Transverse colon (tissue), 4 donors: ENCODE measurements around the gene ALPG. TPM values are rescaled to one million over a fixed set of nuclear protein-coding genes. Genes with fewer than 3 reads are reported as not detected.

ENCODE experiments used
- DNase-seq: peaks from one replicate; pipeline ENCODE4 v3.0.0-alpha.2; 2019
- H3K27ac ChIP-seq, 4 donors: fragments of 200-600 bp; sonication (generic); 2 replicates each; pipeline ENCODE4 v1.5.1; 2016 to 2018; ENCODE audit warnings: inconsistent platforms in 4 of 4
- H3K27me3 ChIP-seq: fragments of 200-600 bp; sonication (generic); 2 replicates; pipeline ENCODE4 v1.5.1; 2017; ENCODE audit warnings: inconsistent platforms
- H3K36me3 ChIP-seq, 4 donors: fragments of 200-600 bp; sonication (generic); 2 replicates each; pipeline ENCODE4 v1.5.1; 2017 to 2019; ENCODE audit warnings: inconsistent platforms in 4 of 4
- H3K4me1 ChIP-seq, 4 donors: fragments of 200-600 bp; sonication (generic); 2 replicates each; pipeline ENCODE4 v1.5.1; 2017 to 2020; ENCODE audit warnings: inconsistent platforms in 4 of 4
- H3K4me3 ChIP-seq, 4 donors: fragments of 200-600 bp; sonication (generic); 1 replicate in 1 of 4; 2 replicates in 3 of 4; pipeline versions ENCODE4 v1.5.1 to v1.6.1; 2017 to 2019; ENCODE audit warnings: inconsistent platforms in 4 of 4
- H3K9me3 ChIP-seq, 2 donors: fragments of 200-600 bp; sonication (generic); 2 replicates each; pipeline ENCODE4 v1.5.1; 2017 to 2019; ENCODE audit warnings: inconsistent platforms in 2 of 2
- EP300 ChIP-seq: sonication (generic); formaldehyde crosslinking; IDR thresholded peaks from one replicate; pipeline ENCODE4 v1.6.1; 2017; ENCODE audit warnings: antibody characterized with exemption, low read depth
- POLR2A ChIP-seq: fragments of 450-650 bp; IDR thresholded peaks from one replicate; pipeline ENCODE4 v1.6.1; 2016; ENCODE audit warnings: antibody characterized with exemption, mild to moderate bottlenecking, moderate library complexity
- POLR2AphosphoS5 ChIP-seq, 3 donors: sonication (generic); formaldehyde crosslinking; IDR thresholded peaks; one replicate each; pipeline ENCODE4 v1.6.1; 2016; ENCODE audit warnings: antibody characterized with exemption in 3 of 3
- WGBS, 2 donors: methylation state at CpG; one replicate each; pipeline ENCODE4 v1.1.5; 2018; ENCODE audit warnings: low coverage in 1 of 2; 5-methylcytosine and 5-hydroxymethylcytosine counted together
- in situ Hi-C, 4 donors: fragments of 200-750 bp; cut with MboI; loops; one replicate each; pipeline versions ENCODE4 v1.15.0 to v1.15.1; 2017; ENCODE audit warnings: low sequenced_read_pairs in 3 of 4, low pct_ligation_motif_present in 1 of 4, low pct_unique_long_range_greater_than_20kb in 1 of 4
- intact Hi-C: fragments of 100-400 bp; cut with DNase I; formaldehyde crosslinking; loops from one replicate; pipeline ENCODE4 v1.15.1; 2023; ENCODE audit warnings: low total_unique reads
- total RNA-seq, 4 donors: library from RNA; depleted of rRNA; stranded (reverse); fragments of >200 nt; gene quantifications; one replicate each; pipeline ENCODE4 v1.1.0, GENCODE V29; 2016
- TF ChIP-seq, protein P1 (sequence below), 5 experiments: fragments of 200-600 bp in 3 of 5; fragments of 450-650 bp in 2 of 5; sonication (generic) in 3 of 5; IDR thresholded peaks; 1 replicate in 2 of 5; 2 replicates in 3 of 5; pipeline ENCODE4 v1.5.1; 2016 to 2017; ENCODE audit warnings: antibody characterized with exemption in 5 of 5, inconsistent platforms in 3 of 5, mild to moderate bottlenecking in 2 of 5, moderate library complexity in 1 of 5

The ALPG gene
- total RNA-seq, 4 donors from 2014 or later = not detected

DNA sequence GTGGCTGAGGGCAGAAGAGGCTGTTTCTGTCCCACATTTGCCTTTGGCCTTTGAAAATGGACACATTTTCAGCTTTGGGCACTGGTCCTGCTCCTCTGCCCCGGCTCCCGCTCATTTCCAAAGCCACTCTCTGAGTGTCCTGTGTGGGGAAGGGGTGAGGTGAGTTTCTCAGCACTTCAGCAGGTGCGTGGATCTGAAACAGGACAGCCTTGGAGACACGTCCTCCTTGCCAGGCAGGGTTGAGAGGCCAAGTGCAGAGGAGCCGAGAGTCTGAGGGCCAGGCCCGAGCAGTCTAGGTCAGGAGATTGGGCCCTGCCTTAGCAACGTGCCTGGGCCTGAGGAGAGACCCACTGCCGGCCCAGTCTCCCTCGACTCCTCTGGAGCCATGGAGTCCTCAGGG, 27.4 kb downstream of the ALPG start:
- no peak for DNase-seq
- intact Hi-C loops = no loop called here
- Histone ChIP-seq H3K4me1 (no peaks in the 10 kb centered on the region), H3K9me3 (no peaks in the 10 kb centered on the region), H3K4me3 (no peak overlapping the region), H3K36me3 (no peaks in the 10 kb centered on the region), H3K27me3 (peaks cover 4% of the 10 kb centered on the region), H3K27ac (no peak overlapping the region)
- no peak for TF ChIP-seq POLR2A
- TF ChIP-seq POLR2AphosphoS5 (IDR thresholded peaks at IDR 0.05) = no peak
- TF ChIP-seq EP300 = no peak
- TF ChIP-seq, protein P1, sequence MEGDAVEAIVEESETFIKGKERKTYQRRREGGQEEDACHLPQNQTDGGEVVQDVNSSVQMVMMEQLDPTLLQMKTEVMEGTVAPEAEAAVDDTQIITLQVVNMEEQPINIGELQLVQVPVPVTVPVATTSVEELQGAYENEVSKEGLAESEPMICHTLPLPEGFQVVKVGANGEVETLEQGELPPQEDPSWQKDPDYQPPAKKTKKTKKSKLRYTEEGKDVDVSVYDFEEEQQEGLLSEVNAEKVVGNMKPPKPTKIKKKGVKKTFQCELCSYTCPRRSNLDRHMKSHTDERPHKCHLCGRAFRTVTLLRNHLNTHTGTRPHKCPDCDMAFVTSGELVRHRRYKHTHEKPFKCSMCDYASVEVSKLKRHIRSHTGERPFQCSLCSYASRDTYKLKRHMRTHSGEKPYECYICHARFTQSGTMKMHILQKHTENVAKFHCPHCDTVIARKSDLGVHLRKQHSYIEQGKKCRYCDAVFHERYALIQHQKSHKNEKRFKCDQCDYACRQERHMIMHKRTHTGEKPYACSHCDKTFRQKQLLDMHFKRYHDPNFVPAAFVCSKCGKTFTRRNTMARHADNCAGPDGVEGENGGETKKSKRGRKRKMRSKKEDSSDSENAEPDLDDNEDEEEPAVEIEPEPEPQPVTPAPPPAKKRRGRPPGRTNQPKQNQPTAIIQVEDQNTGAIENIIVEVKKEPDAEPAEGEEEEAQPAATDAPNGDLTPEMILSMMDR (IDR thresholded peaks at IDR 0.05) = no peak
- in situ Hi-C loops = loop anchor here in 2 of 4 donors (10.0 to 25.0 kb wide), 3 partner anchors 89 to 529 kb away; no protein-coding TSS in a partner anchor
- 88 to 100% methylated on average over 2 to 6 of the region's 9 CpGs for WGBS, 2 donors

DNA sequence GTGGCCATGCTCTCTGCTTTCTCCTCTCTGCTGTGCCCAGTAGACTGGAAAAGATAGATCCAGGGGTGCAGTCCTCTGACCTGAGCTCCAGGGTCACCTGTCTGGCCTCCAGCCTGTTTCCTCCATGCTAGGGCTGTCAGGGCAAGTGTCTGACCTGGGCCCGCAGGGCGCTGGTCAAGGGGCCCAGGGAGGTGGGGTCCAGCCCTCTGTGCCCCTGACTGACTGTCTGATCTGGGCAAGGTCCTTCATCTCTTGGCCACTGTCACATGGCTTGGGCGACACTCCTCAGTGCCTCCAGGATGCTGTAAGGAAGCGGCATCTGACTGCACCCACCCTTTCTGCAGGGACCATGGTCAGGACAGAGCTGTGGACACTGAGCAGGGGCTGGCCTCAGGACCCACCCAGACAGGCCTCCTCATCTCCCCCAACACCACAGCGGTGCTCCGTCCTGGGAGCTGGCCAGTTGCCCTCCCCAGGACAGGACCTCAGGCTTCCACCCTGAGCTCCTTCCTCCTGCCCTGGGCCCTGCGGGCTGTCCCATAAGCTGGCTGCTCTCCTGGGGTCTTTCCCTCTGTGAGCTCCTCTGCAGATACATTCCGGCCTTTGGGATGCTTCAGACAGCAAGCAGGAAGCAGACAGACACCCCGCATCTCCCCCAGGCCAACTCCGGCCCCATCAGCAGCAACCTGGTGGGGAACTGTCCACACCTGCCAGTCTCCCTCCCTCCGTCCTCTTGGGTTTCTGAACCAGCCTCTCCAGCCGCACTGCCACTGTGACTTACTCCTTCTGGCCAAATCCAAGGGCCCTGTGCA, 28.1 kb downstream of the ALPG start:
- Histone ChIP-seq H3K27me3 (peaks cover 5% of the 10 kb centered on the region), H3K27ac (no peak overlapping the region), H3K4me3 (no peak overlapping the region), H3K9me3 (no peaks in the 10 kb centered on the region), H3K36me3 (no peaks in the 10 kb centered on the region), H3K4me1 (no peaks in the 10 kb centered on the region)
- TF ChIP-seq EP300 = no peak
- TF ChIP-seq, protein P1 (IDR thresholded peaks at IDR 0.05) = no peak
- no peak for TF ChIP-seq POLR2A
- TF ChIP-seq POLR2AphosphoS5 (IDR thresholded peaks at IDR 0.05) = no peak
- in situ Hi-C loops = loop anchor here in 2 of 4 donors (10.0 to 25.0 kb wide), 3 partner anchors 90 to 530 kb away; no protein-coding TSS in a partner anchor
- no peak for DNase-seq
- intact Hi-C loops = loop anchor here (5.0 kb wide), 1 partner anchor 527 kb away; no protein-coding TSS in a partner anchor
- 92 to 93% methylated on average over 2 to 12 of the region's 12 CpGs for WGBS, 2 donors

DNA sequence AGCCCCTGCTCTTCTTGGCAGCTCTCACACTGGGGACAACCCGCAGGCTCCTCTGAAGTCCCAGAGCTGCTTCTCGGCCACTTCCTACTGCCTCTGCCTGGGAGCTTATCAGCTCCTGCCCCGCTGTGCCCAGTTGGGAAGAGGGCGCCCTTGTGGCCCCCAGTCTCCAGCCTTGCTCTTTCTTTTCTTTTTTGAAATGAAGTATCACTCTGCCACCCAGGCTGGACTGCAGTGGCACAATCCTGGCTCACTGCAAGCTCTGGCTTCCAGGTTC, 28.7 kb downstream of the ALPG start:
- in situ Hi-C loops (loop anchor here in 2 of 4 donors (10.0 to 25.0 kb wide), 3 partner anchors 91 to 531 kb away; no protein-coding TSS in a partner anchor), intact Hi-C loops (loop anchor here (5.0 kb wide), 1 partner anchor 528 kb away; no protein-coding TSS in a partner anchor)
- DNase-seq = no peak
- Histone ChIP-seq H3K36me3 (no peaks in the 10 kb centered on the region), H3K4me3 (no peak overlapping the region), H3K27ac (no peak overlapping the region), H3K9me3 (no peaks in the 10 kb centered on the region), H3K27me3 (peaks cover 5% of the 10 kb centered on the region), H3K4me1 (no peaks in the 10 kb centered on the region)
- 86% methylated on average over 4 of the region's 4 CpGs; no CpG with 5 or more reads in 1 of the 2 donors for WGBS, 2 donors
- TF ChIP-seq POLR2AphosphoS5 (IDR thresholded peaks at IDR 0.05) = no peak
- TF ChIP-seq, protein P1 (IDR thresholded peaks at IDR 0.05) = no peak
- no peak for TF ChIP-seq EP300

DNA sequence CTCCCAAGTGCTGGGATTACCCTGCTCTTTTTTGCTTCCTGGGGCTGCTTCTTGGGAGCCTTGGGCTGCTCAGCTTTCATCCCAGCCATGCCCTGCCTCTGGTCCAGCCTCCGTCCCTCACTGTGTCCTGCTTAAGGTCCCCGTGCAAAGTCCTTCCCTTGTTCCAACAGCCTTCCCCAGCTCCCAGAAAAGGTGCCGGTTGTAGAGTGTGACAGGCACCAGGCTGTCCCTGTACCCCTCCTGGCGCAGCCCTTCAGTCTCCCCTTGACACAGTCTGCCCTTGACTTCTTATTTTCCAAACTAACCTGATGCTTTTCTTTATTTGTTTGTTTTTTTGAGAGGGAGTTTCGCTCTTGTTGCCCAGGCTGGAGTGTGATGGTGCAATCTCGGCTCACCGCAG, 29.2 kb downstream of the ALPG start:
- no peaks in the 10 kb centered on the region for H3K4me1 ChIP-seq
- WGBS, 2 donors = 76 to 79% methylated on average over 5 to 7 of the region's 7 CpGs
- H3K4me3 ChIP-seq = no peak overlapping the region
- H3K27me3 ChIP-seq = peaks cover 5% of the 10 kb centered on the region
- TF ChIP-seq, protein P1 (IDR thresholded peaks at IDR 0.05) = no peak
- TF ChIP-seq POLR2AphosphoS5 (IDR thresholded peaks at IDR 0.05) (no peak), POLR2A (no peak), EP300 (no peak)
- intact Hi-C loops (loop anchor here (5.0 kb wide), 1 partner anchor 529 kb away; no protein-coding TSS in a partner anchor), in situ Hi-C loops (loop anchor here in 2 of 4 donors (10.0 to 25.0 kb wide), 3 partner anchors 91 to 531 kb away; no protein-coding TSS in a partner anchor)
- no peaks in the 10 kb centered on the region for H3K36me3 ChIP-seq
- H3K27ac ChIP-seq = no peak overlapping the region
- no peak for DNase-seq
- no peaks in the 10 kb centered on the region for H3K9me3 ChIP-seq
